ENCODE data around the gene TMEM143. TPM values are rescaled to one million over a fixed set of nuclear protein-coding genes. Genes with fewer than 3 reads are reported as not detected.

TMEM143 gene
- total and polyA plus RNA-seq, 2 donors (not counting 3 experiments of a cell fraction or from before 2014, with no cell fraction given): 5.4 to 7.3 TPM

- H3K79me2 ChIP-seq (ENCODE audit: control insufficient read depth, insufficient read depth, low read length): peaks cover 3% of the 10 kb centered on the region
- no TSS peak for BruUV-seq (replicated peaks)
- peak overlapping the region in 2 of 3 experiments; percentile 18 to 40 for H3K4me3 ChIP-seq (replicated peaks in 1 of 3; ENCODE audit: insufficient read depth in 1 of 3, low read depth in 1 of 3, low read length in 3 of 3)
- H3K9me1 ChIP-seq (replicated peaks; ENCODE audit: control insufficient read depth, extremely low read depth, insufficient read depth, low read length): no peaks in the 10 kb centered on the region
- ChIA-PET POLR2A (interaction anchor here (0.9 to 1.6 kb wide), 3 partner anchors 11 to 171 kb away, joined by 3 to 5 read pairs (median 4); no protein-coding TSS in a partner anchor), CTCF (interaction anchor here (0.6 to 12.8 kb wide), 12 partner anchors 9 to 267 kb away, joined by 3 to 486 read pairs (median 4); partner anchors contain the start of genes KDELR1, SYNGR4 and TMEM143)
- no peaks in the 10 kb centered on the region for H3K9me3 ChIP-seq (replicated peaks; ENCODE audit: control insufficient read depth, insufficient read depth, low read length)
- H3K4me2 ChIP-seq (ENCODE audit: insufficient read depth, low read length): peak overlapping the region; percentile 60
- dilution Hi-C loops (cut with MboI; ENCODE audit: extremely low pct_ligation_motif_present, low sequenced_read_pairs): no loop called here
- no peaks in the 10 kb centered on the region for H4K20me1 ChIP-seq (replicated peaks; ENCODE audit: control insufficient read depth, extremely low read depth, insufficient read depth, low read length)
- H2AFZ ChIP-seq (ENCODE audit: low read depth, low read length): peak overlapping the region; percentile 65
- FAIRE-seq: no peak
- H3K27ac ChIP-seq (ENCODE audit: insufficient read depth, low read depth, low read length): peak overlapping the region; percentile 84
- H3K36me3 ChIP-seq (ENCODE audit: control insufficient read depth in 2 of 2, extremely low read depth in 1 of 2, insufficient read depth in 2 of 2, low read length in 2 of 2): no peaks in the 10 kb centered on the region
- intact Hi-C loops (cut with micrococcal nuclease): loop anchor here (2.0 kb wide), 3 partner anchors 44 to 148 kb away; partner anchors contain the start of genes CYTH2, KDELR1 and SYNGR4
- DNase-seq (ENCODE audit: low read depth, low spot score): peak; percentile 90
- no peak for TF ChIP-seq MAX (IDR thresholded peaks at IDR 0.05; ENCODE audit: insufficient read depth, insufficient read length)
- peak; percentile 3 for TF ChIP-seq POLR2AphosphoS5 (IDR thresholded peaks at IDR 0.05; ENCODE audit: insufficient read depth, low read depth, low read length)
- TF ChIP-seq EZH2 (IDR thresholded peaks at IDR 0.05; ENCODE audit: borderline replicate concordance, low read depth, low read length, severe bottlenecking): no peak
- H3K9ac ChIP-seq (replicated peaks; ENCODE audit: extremely low read depth, insufficient read depth, low read length): peak overlapping the region; percentile 64
- peaks cover 27% of the 10 kb centered on the region for H3K4me1 ChIP-seq (ENCODE audit: control insufficient read depth, extremely low read depth, insufficient read depth, low read length)
- H3K27me3 ChIP-seq (ENCODE audit: control insufficient read depth in 2 of 2, insufficient read depth in 2 of 2, low read length in 2 of 2): no peaks in the 10 kb centered on the region
Measured at GRCh38 chr19:48321372-48321621, 42.4 kb downstream of the TMEM143 start.

- peak; percentile 90 for FAIRE-seq
Measured at GRCh38 chr19:48319647-48320541, 43.8 kb downstream of the TMEM143 start.

More at GRCh38 chr19:48319647-48320541, 43.8 kb downstream of the TMEM143 start:
- H3K79me2 ChIP-seq (ENCODE audit: control insufficient read depth, insufficient read depth, low read length): no peaks in the 10 kb centered on the region
- TF ChIP-seq POLR2A (IDR thresholded peaks at IDR 0.05; ENCODE audit: low read depth, low read length): no peak
- TF ChIP-seq GATA2 (IDR thresholded peaks at IDR 0.05; ENCODE audit: insufficient read depth, insufficient read length, low read depth, low read length): no peak
- TF ChIP-seq JUN (IDR thresholded peaks at IDR 0.05; ENCODE audit: borderline replicate concordance, insufficient read depth, insufficient read length, low read depth): no peak
- TF ChIP-seq CTCF (IDR thresholded peaks at IDR 0.05; ENCODE audit: extremely low read depth in 1 of 2, insufficient read depth in 1 of 2, low read depth in 1 of 2, low read length in 2 of 2): peak; percentile 74 to 91
- H3K27ac ChIP-seq (ENCODE audit: insufficient read depth, low read depth, low read length): no peak overlapping the region
- DNase-seq (ENCODE audit: low read depth, low spot score): peak; percentile 77
- H3K4me1 ChIP-seq (ENCODE audit: control insufficient read depth, extremely low read depth, insufficient read depth, low read length): peaks cover 19% of the 10 kb centered on the region
- dilution Hi-C loops (cut with MboI; ENCODE audit: extremely low pct_ligation_motif_present, low sequenced_read_pairs) (no loop called here), intact Hi-C loops (cut with micrococcal nuclease) (loop anchor here (1.0 to 2.0 kb wide), 6 partner anchors 13 to 264 kb away; partner anchors contain the start of genes CYTH2, GRWD1, KDELR1 and SYNGR4)
- no peak overlapping the region for H3K4me3 ChIP-seq (replicated peaks in 1 of 3; ENCODE audit: insufficient read depth in 1 of 3, low read depth in 1 of 3, low read length in 3 of 3)
- ChIA-PET POLR2A (interaction anchor here (0.6 kb wide), 2 partner anchors 9 to 13 kb away, joined by 3 read pairs; no protein-coding TSS in a partner anchor), CTCF (interaction anchor here (0.6 to 12.8 kb wide), 17 partner anchors 9 to 264 kb away, joined by 3 to 486 read pairs (median 5); partner anchors contain the start of genes GRWD1, KDELR1, SYNGR4 and TMEM143)
- H2AFZ ChIP-seq (ENCODE audit: low read depth, low read length): no peak overlapping the region
- no peaks in the 10 kb centered on the region for H3K36me3 ChIP-seq (ENCODE audit: control insufficient read depth in 2 of 2, extremely low read depth in 1 of 2, insufficient read depth in 2 of 2, low read length in 2 of 2)
- no peak overlapping the region for H3K9ac ChIP-seq (replicated peaks; ENCODE audit: extremely low read depth, insufficient read depth, low read length)
- no peaks in the 10 kb centered on the region for H4K20me1 ChIP-seq (replicated peaks; ENCODE audit: control insufficient read depth, extremely low read depth, insufficient read depth, low read length)
- no TSS peak for BruUV-seq (replicated peaks)
- H3K9me3 ChIP-seq (replicated peaks; ENCODE audit: control insufficient read depth, insufficient read depth, low read length): no peaks in the 10 kb centered on the region
- no peaks in the 10 kb centered on the region for H3K9me1 ChIP-seq (replicated peaks; ENCODE audit: control insufficient read depth, extremely low read depth, insufficient read depth, low read length)
- no peak overlapping the region for H3K4me2 ChIP-seq (ENCODE audit: insufficient read depth, low read length)
- H3K27me3 ChIP-seq (ENCODE audit: control insufficient read depth in 2 of 2, insufficient read depth in 2 of 2, low read length in 2 of 2): no peaks in the 10 kb centered on the region
